Erythroblast (primary cell): ENCODE data around the gene MPZL1.

ENCODE experiments used
- DNase-seq, 2 experiments: peaks; one replicate each; lab custom pipeline; 2025; lab: John Stamatoyannopoulos, UW
- GATA1 ChIP-seq: IDR thresholded peaks from 2 replicates; pipeline ENCODE4 v1.6.1; 2011; ENCODE audit warnings: low read depth, mild to moderate bottlenecking, control low read depth, low read length, moderate library complexity
- POLR2A ChIP-seq: IDR thresholded peaks from 2 replicates; pipeline ENCODE4 v1.6.1; 2011; ENCODE audit warnings: mild to moderate bottlenecking, low read length

The MPZL1 gene

DNA sequence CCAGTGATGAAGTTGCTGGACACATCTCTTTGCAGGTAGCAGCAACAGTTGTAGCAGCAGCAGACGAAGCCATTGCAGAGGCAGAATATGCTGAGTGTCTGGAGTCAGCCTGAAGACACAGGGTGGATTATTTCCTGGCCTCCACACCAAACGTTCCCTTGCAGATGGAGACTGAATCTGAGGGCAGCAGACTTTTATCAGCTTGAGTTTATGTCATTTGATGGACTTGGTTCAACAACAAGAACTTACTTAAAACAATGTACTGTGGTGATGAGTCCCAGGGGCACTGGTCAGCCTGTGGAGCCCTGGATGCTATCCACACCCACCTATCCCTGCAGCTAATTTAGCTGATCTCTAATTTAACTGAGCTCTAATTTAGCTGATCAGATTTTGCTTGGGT lies 17.1 kb upstream of the MPZL1 start:
- DNase-seq = no peak
- TF ChIP-seq GATA1 (no peak), POLR2A (no peak)

DNA sequence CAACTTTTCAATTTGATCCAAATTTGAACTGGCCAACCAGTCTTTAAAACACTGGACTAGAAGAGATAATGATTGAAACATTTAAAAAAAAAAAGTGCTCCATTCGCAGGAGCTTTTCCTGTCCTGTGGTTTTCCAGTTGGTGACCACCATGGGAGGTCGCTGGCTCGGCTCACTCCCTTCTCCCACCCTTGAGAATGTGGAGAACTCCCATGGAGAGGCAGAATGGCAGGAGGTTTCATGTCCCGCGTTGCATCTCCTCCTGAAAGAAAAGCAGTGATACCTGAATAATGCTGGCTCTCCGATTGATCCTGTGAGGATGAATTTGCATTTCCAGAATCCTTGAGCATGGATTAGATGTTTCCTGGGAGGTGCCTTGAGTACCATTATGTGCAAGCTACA lies 16.5 kb upstream of the MPZL1 start:
- TF ChIP-seq GATA1 (no peak), POLR2A (no peak)
- no peak for DNase-seq

DNA sequence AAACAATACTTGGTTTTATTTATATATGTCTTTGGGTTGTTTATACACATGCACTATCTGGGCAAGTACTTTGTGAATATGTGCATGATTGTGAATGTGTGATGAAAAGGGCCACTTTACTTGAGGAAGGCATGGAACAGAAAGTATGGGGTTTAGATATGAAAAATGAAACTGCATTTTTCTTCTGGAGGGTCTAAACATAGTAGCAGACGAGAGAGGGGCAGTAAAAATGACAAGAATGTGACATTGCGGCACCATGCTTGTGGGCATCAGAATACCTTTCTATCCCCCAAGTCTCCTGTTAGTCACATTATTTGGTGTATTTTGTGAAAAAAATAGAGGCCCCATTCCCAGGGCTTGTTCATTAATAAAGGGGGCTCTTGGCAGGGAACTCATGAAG lies 15.4 kb upstream of the MPZL1 start:
- DNase-seq = no peak
- TF ChIP-seq GATA1 (no peak), POLR2A (no peak)

DNA sequence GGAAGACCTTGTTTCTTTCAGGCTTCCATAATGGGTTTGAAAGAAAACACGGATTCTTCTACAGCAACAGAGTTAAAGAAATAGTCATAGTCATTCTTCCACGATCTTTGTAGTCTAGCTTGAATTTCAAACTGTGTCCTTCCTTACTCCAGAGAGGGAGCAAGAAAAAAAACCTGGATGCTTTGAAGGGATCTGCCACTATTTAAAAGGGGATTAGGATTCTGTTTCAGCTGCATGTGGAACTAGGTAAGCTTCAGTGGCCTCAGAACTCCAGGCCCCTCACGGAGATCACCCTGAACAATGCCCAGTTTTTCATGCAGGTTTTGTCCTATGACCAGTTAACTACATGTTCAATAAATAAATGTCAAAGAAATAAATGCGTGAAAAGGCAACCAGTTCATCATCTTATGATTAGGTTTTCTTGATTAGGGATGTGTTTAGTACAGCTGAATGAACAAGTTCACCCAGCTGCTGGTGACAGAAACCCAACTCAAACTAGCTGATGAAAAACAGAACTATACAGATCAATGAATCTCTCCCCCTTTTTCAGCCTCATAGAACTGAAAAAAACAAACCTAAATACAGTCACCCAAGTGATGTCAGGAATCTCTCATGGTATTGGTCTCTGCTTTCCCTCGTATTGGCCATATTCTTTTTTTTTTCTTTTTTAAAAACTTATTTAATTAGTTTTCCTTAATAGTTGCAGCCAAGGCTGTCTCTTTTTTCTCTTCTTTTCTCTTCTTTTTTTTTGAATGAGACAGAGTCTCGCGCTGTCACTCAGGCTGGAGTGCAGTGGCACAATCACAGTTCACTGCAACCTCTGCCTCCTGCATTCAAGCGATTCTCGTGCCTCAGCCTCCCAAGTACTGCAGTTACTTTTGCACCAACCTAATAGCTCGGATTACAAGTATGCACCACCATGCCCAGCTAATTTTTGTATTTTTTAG lies 14.6 kb upstream of the MPZL1 start:
- TF ChIP-seq POLR2A (no peak), GATA1 (no peak)
- DNase-seq = no peak

DNA sequence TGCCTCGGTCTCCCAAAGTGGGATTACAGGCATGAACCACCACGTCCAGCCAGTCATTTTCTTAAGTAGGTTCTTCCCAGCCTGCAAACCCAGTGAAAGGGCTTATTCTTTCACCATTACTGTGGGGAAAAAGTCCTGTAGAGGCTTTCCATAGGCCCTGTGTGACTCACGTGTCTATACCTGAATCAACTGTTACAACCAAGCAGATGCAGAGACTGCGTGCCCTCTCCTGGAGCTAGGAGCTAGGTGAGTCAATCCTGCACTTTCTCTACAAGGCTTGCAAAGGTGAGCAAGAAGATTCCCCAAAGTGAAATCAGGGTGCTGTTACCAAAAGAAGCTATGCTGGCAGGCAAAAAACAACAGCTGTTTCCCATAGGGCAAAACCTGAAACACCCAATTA lies 13.8 kb upstream of the MPZL1 start:
- no peak for DNase-seq
- TF ChIP-seq POLR2A (no peak), GATA1 (no peak)

DNA sequence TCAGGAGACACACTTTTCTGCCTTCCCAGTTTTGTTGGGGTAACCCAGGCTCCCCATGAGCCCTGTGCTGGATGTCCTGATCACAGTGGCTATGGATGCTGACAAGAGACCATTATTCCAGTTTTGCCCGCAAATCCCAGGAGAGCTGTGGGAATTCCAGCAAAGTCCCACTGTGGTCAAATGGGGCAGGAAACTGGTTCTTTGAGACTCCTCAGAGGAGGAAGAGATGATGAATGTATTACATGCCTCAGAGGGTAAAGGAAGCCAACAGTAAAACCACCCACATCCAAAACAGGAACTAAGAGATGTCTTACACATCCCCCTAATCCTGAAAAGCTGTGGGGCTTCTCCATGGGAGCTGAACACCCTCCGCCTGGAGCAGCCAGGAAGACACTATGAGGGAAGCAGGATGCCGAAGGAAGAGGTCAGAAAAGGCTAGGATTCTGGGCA lies 12.8 kb upstream of the MPZL1 start:
- TF ChIP-seq POLR2A (no peak), GATA1 (no peak)
- DNase-seq = no peak

DNA sequence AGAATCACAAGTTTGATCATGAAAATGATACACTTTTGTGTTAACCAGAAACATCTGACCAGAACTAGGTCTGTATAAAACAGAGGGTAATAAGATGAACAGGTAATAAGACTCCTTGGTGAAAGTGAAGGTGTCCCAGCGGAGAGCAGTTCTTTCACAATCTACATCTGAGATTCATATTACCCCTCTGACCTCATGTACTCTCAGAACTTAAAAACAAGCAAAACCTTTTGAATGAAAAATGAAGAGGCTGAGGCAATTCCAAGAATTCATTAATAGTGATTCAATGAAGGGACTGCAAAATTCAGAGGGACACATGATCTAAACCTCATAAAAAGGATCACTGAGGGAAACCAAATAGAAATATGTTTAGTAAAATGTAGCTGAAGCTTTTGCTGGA lies 10.9 kb upstream of the MPZL1 start:
- no peak for TF ChIP-seq GATA1
- no peak for TF ChIP-seq POLR2A
- DNase-seq = no peak

DNA sequence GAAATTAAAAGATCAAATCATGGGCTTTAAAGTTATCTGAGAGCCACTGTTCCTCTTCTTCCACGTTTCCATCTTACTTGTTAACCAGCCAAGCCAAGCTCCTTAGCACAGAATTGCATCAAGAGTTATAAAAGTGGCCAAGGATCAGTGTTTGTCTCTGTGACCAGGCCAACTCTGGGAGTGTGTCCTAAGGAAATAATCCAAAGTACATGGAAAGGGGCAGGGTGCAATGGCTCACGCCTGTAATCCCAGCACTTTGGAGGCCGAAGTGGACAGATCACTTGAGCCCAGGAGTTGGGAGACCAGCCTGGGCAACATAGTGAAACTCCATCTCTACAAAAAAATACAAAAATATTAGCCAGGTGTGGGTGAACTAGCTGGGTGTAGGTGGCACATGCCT lies 10.0 kb upstream of the MPZL1 start:
- no peak for TF ChIP-seq POLR2A
- TF ChIP-seq GATA1 = no peak
- DNase-seq = no peak

DNA sequence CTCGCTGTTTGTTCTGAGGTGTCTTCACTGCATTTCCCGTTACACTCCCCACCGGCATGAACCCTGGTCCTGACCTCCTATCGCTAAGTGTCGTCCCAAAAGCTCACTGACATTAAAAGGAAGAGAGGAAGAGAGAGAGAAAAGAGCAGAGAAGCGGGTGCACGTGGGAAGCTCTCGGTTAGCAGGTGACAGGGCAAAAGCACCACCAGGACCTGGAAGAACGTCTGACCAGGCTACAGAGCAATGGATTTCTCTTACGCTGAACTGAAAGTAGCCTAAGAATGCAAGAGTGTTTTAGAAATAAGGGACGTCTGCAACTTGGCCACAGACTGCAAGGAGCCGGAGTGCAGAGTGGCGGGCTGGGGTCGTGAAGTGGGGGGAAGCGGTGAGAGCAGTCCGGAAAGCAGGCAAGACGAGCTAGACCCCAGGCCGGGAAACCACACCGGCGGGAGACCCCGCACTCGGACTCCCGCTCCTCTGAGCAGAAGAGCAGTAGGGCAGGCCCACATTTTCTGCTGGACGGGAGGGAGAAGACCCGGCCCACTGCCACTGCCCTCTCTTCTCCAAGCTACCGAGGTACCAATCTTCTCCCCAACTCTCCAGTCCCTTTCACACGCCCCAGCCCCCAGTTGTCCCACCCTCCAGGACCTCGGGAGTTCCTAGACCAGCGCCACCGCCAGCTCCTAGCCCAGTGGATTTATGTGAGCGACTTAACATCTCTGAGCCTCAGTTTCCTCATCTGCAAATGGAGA lies 8.3 kb upstream of the MPZL1 start:
- TF ChIP-seq POLR2A (no peak), GATA1 (no peak)
- peak; percentile 50 to 52 for DNase-seq

DNA sequence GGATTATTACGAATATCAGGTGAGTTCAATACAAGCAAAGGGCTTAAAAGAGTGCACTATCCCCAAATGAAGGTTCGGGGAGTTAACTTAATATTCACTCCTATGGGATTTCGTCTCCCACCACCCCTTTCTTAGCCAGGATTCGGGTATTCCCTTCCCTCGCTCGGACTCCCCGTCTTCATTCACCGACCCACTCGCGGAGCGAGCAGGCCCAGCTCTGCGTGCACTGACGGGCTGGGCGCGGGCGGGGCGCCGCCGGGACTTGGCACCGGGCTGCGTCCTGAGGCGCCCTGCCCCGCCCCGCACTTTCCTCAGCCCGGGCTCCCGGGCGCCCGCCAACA lies 7.7 kb upstream of the MPZL1 start:
- TF ChIP-seq POLR2A = no peak
- TF ChIP-seq GATA1 = no peak
- peak; percentile 91 to 95 for DNase-seq

DNA sequence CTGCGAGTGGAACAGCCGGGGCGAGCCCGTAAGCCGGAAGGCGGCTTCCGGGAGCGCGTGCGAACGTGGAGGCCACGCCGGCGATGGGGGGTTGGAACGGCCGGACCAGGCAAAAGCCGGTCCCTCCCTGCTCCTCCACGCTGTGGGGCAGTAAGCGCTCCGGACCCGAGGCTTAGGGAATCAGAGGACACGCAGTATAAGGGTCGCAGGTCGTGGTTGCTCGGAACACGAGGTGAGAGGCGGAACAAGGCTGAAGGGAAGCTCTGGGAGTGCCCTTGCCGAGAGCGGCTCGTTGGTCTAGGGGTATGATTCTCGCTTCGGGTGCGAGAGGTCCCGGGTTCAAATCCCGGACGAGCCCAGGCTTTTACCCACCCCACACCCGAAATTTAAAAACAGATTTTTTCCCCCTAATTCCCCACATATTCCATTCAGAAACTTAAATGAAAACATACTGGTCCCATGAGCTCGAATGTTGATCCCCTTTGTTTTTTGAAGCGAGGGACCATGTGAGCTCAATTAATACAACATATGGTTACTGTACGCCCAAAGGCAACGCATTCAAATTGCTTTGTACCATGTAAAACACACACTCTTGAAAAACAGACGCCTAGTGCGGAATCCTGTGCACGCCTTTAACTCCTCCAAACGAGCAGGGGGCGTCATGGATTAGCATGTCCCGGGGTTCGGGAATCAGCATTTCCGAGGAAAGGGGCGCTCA lies 7.2 kb upstream of the MPZL1 start:
- no peak for TF ChIP-seq GATA1
- TF ChIP-seq POLR2A = peak; percentile 69
- peak; percentile 91 to 96 for DNase-seq

DNA sequence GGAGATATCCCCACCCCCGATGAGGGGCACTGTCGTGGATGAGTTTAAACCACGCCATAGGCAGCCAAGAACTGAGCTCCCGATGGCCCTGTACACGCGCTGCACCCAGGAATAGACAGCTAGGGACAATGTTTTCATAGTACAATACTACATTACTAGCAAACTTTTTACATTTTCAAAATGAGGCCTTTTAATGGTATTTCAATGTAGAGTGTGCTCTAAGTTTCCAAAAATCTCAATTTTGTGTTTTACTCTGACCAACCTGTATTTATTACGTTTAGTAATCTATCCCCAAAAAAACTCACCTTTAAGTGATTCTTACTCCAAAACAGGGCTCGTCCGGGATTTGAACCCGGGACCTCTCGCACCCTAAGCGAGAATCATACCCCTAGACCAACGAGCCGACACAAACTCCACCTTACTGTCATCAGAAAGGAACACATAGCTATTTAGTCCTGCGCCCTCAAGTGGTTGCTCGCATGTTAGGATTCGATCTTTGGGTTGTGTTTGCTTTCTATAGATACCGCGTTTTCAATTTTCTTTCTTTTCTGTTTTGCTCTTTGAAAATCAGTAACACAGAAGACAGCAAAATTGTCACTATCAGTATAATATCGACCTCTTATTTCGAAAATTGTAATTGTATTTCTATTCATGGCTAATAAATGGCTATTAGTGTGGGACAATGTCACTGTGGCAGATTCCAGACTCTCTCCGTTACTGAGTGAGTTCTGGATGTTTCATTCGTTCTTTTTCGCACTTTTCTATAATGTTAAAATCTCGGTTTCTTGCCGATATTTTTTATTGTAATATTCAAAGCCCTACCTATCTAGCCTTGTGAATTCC lies 6.4 kb upstream of the MPZL1 start:
- peak; percentile 93 to 96 for DNase-seq
- TF ChIP-seq GATA1 (no peak), POLR2A (peak; percentile 11)

DNA sequence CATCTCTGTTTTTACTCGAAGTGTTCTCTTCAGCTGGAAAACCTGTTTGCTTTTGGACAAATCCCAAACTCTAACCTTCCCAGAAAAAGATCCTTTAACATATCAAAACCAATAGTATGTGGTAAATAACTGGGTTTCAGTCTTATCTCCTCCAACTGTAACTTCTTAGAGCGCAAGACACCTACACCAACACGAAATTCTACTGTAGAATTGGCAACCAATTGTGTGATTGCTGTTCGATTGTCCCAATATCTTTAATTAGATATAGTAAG lies 5.8 kb upstream of the MPZL1 start:
- DNase-seq = no peak
- TF ChIP-seq POLR2A (no peak), GATA1 (no peak)

DNA sequence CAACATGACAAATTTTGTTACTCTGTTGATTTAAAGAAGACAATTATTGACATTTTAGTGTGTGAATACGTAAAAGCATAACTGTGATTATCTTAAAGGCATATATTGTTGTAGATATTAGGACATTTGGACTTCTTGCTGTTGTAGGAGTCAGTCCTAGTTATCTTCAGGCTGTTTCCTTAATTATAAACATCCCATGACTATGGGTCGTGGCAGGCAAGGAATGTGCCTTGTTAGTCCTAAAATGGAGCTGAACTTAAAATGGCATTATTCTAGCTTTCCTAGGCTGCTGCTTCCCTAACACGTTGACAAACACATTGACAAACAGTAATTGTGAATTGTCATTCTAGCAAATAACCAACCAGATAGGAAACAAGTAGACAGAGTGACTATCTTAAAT lies 4.4 kb upstream of the MPZL1 start:
- DNase-seq = no peak
- TF ChIP-seq GATA1 (no peak), POLR2A (no peak)
